Hepatocyte (in vitro differentiated cells): ENCODE data around the gene EIF4EBP3. TPM values are rescaled to one million over a fixed set of nuclear protein-coding genes. Genes with fewer than 3 reads are reported as not detected.
A peak's percentile ranks its signal among the peaks of the same experiment; 100 is the strongest.
"Not testable (repeated sequence)": the region's sequence is repeated elsewhere in the genome, so short reads cannot be mapped to it uniquely, and the experiment has no call there.

Experiments
- DNase-seq: peaks from one replicate; pipeline ENCODE4 v3.0.0-alpha.2; 2016; ENCODE audit warnings: low spot score
- H2AFZ ChIP-seq: fragments of 200-600 bp; sonication (generic); 2 replicates; pipeline ENCODE4 v1.6.0; 2016; ENCODE audit warnings: antibody characterized with exemption, mild to moderate bottlenecking
- H3K27ac ChIP-seq: fragments of 200-600 bp; sonication (generic); 2 replicates; pipeline ENCODE4 v1.5.1; 2016; ENCODE audit warnings: mild to moderate bottlenecking
- H3K27me3 ChIP-seq: fragments of 200-600 bp; sonication (generic); 2 replicates; pipeline ENCODE4 v1.6.1; 2016
- H3K36me3 ChIP-seq: fragments of 200-600 bp; sonication (generic); replicated peaks from 2 replicates; pipeline ENCODE4 v1.5.1; 2016; ENCODE audit warnings: low read depth; ENCODE audit not compliant: insufficient read depth
- H3K4me1 ChIP-seq: fragments of 200-600 bp; sonication (generic); 2 replicates; pipeline ENCODE4 v1.5.1; 2016; ENCODE audit warnings: mild to moderate bottlenecking, moderate library complexity; ENCODE audit not compliant: insufficient read depth
- H3K4me2 ChIP-seq: fragments of 200-600 bp; sonication (generic); 2 replicates; pipeline ENCODE4 v1.6.0; 2016
- H3K4me3 ChIP-seq: fragments of 200-600 bp; sonication (generic); 2 replicates; pipeline ENCODE4 v1.5.1; 2016; ENCODE audit warnings: mild to moderate bottlenecking
- H3K79me2 ChIP-seq: fragments of 200-600 bp; sonication (generic); 2 replicates; pipeline ENCODE4 v1.6.0; 2017; ENCODE audit warnings: mild to moderate bottlenecking
- H3K9me2 ChIP-seq: fragments of 200-600 bp; sonication (generic); replicated peaks from 2 replicates; pipeline ENCODE4 v1.6.0; 2017; ENCODE audit warnings: mild to moderate bottlenecking; ENCODE audit not compliant: insufficient read depth
- H3K9me3 ChIP-seq: fragments of 200-600 bp; sonication (generic); 2 replicates; pipeline ENCODE4 v1.5.1; 2016; ENCODE audit warnings: low read depth, mild to moderate bottlenecking
- H4K20me1 ChIP-seq: fragments of 200-600 bp; sonication (generic); 2 replicates; pipeline ENCODE4 v1.6.0; 2016; ENCODE audit warnings: mild to moderate bottlenecking; ENCODE audit not compliant: insufficient read depth, poor library complexity, severe bottlenecking
- CTCF ChIP-seq: fragments of 200-600 bp; sonication (generic); IDR thresholded peaks from 2 replicates; pipeline ENCODE4 v1.5.1; 2016; ENCODE audit warnings: antibody characterized with exemption, mild to moderate bottlenecking; ENCODE audit not compliant: poor library complexity
- EZH2 ChIP-seq: fragments of 200-600 bp; sonication (generic); IDR thresholded peaks from 2 replicates; pipeline ENCODE4 v1.6.1; 2016; ENCODE audit warnings: antibody characterized with exemption, mild to moderate bottlenecking, borderline replicate concordance
- EZH2phosphoT487 ChIP-seq: fragments of 200-600 bp; sonication (generic); IDR thresholded peaks from one replicate; pipeline ENCODE4 v1.6.1; 2018; ENCODE audit warnings: antibody characterized with exemption, mild to moderate bottlenecking, low read depth, moderate library complexity; ENCODE audit not compliant: unreplicated experiment, severe bottlenecking
- WGBS: methylation state at CpG from one replicate; pipeline ENCODE4 v1.1.6; 2016; ENCODE audit warnings: low lambda C conversion rate; ENCODE audit errors: missing lambda C conversion rate; 5-methylcytosine and 5-hydroxymethylcytosine counted together
- polyA plus RNA-seq: library from polyadenylated mRNA; unstranded; fragments of >200 nt; fragmentation: Nextera tagmentation; extraction: Ambion mirVana; gene quantifications from 2 replicates; pipeline ENCODE4 v1.2.1, GENCODE V29; 2016
- total RNA-seq: library from RNA; depleted of rRNA; stranded (reverse); fragments of >200 nt; gene quantifications from 2 replicates; pipeline ENCODE4 v1.2.3, GENCODE V29; 2014

EIF4EBP3 gene
- total and polyA plus RNA-seq, 2 experiments from 2014 or later, result 2.7 to 6.9 TPM

- Histone ChIP-seq H3K27me3 (no peaks in the 10 kb centered on the region), H3K9me3 (no peaks in the 10 kb centered on the region), H3K4me3 (no peak overlapping the region), H3K4me1 (no peaks in the 10 kb centered on the region), H2AFZ (no peak overlapping the region), H3K4me2 (no peak overlapping the region), H4K20me1 (no peaks in the 10 kb centered on the region), H3K27ac (no peak overlapping the region), H3K36me3 (no peaks in the 10 kb centered on the region), H3K79me2 (no peaks in the 10 kb centered on the region), H3K9me2 (no peaks in the 10 kb centered on the region)
- 86% methylated on average over 5 of the region's 5 CpGs for WGBS
- TF ChIP-seq CTCF (no peak), EZH2 (no peak), EZH2phosphoT487 (no peak)
- no peak for DNase-seq
Measured at GRCh38 chr5:140591747-140592372, 44.4 kb downstream of the EIF4EBP3 start.

- H3K79me2 ChIP-seq, H2AFZ ChIP-seq, H3K27ac ChIP-seq, H4K20me1 ChIP-seq, DNase-seq, H3K4me3 ChIP-seq, H3K36me3 ChIP-seq, H3K4me1 ChIP-seq, H3K4me2 ChIP-seq, H3K9me2 ChIP-seq, H3K9me3 ChIP-seq, H3K27me3 ChIP-seq: not testable (repeated sequence)
- 50% methylated on average over 14 of the region's 14 CpGs for WGBS
Measured at GRCh38 chr5:140593070-140593469, 45.6 kb downstream of the EIF4EBP3 start.

- no peak overlapping the region for H2AFZ ChIP-seq
- no peak for TF ChIP-seq CTCF
- TF ChIP-seq EZH2phosphoT487, result no peak
- no peak for TF ChIP-seq EZH2
- H3K79me2 ChIP-seq, result no peaks in the 10 kb centered on the region
- no peaks in the 10 kb centered on the region for H3K27me3 ChIP-seq
- no peak for DNase-seq
- H4K20me1 ChIP-seq, result no peaks in the 10 kb centered on the region
- H3K36me3 ChIP-seq, result no peaks in the 10 kb centered on the region
- 90% methylated on average over 6 of the region's 6 CpGs for WGBS
- H3K9me2 ChIP-seq, result no peaks in the 10 kb centered on the region
- no peak overlapping the region for H3K4me3 ChIP-seq
- H3K4me2 ChIP-seq, result no peak overlapping the region
- no peaks in the 10 kb centered on the region for H3K9me3 ChIP-seq
- no peak overlapping the region for H3K27ac ChIP-seq
- no peaks in the 10 kb centered on the region for H3K4me1 ChIP-seq
Measured at GRCh38 chr5:140594169-140594568, 46.7 kb downstream of the EIF4EBP3 start.

- Histone ChIP-seq H3K79me2 (no peaks in the 10 kb centered on the region), H3K27me3 (no peaks in the 10 kb centered on the region), H3K4me3 (no peak overlapping the region), H4K20me1 (no peaks in the 10 kb centered on the region), H3K4me1 (no peaks in the 10 kb centered on the region), H3K4me2 (no peak overlapping the region), H3K9me2 (no peaks in the 10 kb centered on the region), H3K36me3 (no peaks in the 10 kb centered on the region), H2AFZ (no peak overlapping the region), H3K9me3 (no peaks in the 10 kb centered on the region), H3K27ac (no peak overlapping the region)
- no peak for TF ChIP-seq EZH2
- no peak for TF ChIP-seq EZH2phosphoT487
- TF ChIP-seq CTCF, result no peak
- WGBS, result 81% methylated on average over 5 of the region's 5 CpGs
- DNase-seq, result peak; percentile 31
Measured at GRCh38 chr5:140595538-140596300, 48.3 kb downstream of the EIF4EBP3 start.
